ENCODE results near the gene MED17.

DNA sequence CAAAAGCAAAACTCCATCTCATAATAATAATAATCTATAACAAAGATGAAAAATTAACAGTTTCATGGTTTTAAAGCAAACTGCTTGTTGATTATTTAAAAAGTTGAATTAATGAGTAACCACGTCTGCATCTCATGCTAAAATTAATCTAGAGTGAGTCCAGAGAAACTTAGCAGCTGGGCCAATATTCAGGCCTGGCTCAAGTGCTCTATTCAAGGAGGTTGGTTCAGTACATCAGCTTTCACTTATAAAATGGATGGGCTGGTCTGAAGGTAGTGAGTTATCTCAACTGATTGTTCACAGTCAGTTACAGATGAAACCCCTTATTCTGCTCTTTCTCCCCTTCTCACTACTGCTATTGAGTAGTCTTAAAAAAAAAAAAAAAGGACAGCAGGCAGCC is 43.3 kb downstream of the MED17 start:
- TF ChIP-seq POLR2A (IDR thresholded peaks at IDR 0.05; ENCODE audit: low read depth, low read length) (no peak), TAF1 (IDR thresholded peaks at IDR 0.05; ENCODE audit: borderline replicate concordance, low read depth, low read length) (no peak), POLR2AphosphoS5 (IDR thresholded peaks at IDR 0.05; ENCODE audit: low read depth, low read length) (no peak)
